IMR-90 (cell line): ENCODE measurements around the gene SP140L. TPM values are rescaled to one million over a fixed set of nuclear protein-coding genes. Genes with fewer than 3 reads are reported as not detected.

Experiments
- ATAC-seq: fragments of 200-7000 bp; cut with Tn5 transposase; 2 replicates; pipeline ENCODE4 v1.9.1; 2020; ENCODE audit warnings: low read depth, mild to moderate bottlenecking, moderate library complexity
- BruUV-seq: library from RNA; stranded (reverse); fragments of 400-500 nt; replicated peaks from 2 replicates; lab custom pipeline; 2021; lab: Mats Ljungman, UMichigan
- CTCF ChIA-PET: fragments of 300-600 bp; formaldehyde crosslinking; extraction: SDS; loops from one replicate; lab custom pipeline; 2021; ENCODE audit warnings: antibody characterized with exemption; lab: Yijun Ruan, JAX
- POLR2A ChIA-PET: fragments of 300-600 bp; sonication (Branson Sonifier 250); formaldehyde crosslinking; loops from one replicate; lab custom pipeline; 2022; ENCODE audit warnings: antibody characterized with exemption; ENCODE audit not compliant: unreplicated experiment; lab: Charles Lee
- DNase-seq: peaks from one replicate; pipeline ENCODE4 v3.0.0; 2013
- H2AFZ ChIP-seq: replicated peaks from 2 replicates; pipeline ENCODE3; 2013; ENCODE audit warnings: low read length, mild to moderate bottlenecking; ENCODE audit not compliant: poor library complexity
- H2AK5ac ChIP-seq: 2 replicates; pipeline ENCODE4 v1.6.1; 2013; ENCODE audit warnings: low read depth, low read length, inconsistent platforms
- H2AK9ac ChIP-seq: replicated peaks from 2 replicates; pipeline ENCODE3; 2013; ENCODE audit warnings: mild to moderate bottlenecking, low read depth, low read length, moderate library complexity; ENCODE audit not compliant: poor library complexity
- H2BK120ac ChIP-seq: 2 replicates; pipeline ENCODE4 v1.6.1; 2013; ENCODE audit warnings: low read depth, low read length, inconsistent platforms
- H2BK15ac ChIP-seq: 3 replicates; pipeline ENCODE4 v1.6.1; 2013; ENCODE audit warnings: low read depth, low read length, inconsistent platforms
- H2BK20ac ChIP-seq: 2 replicates; pipeline ENCODE4 v1.6.1; 2013; ENCODE audit warnings: low read depth, mild to moderate bottlenecking, inconsistent platforms, low read length, moderate library complexity
- H2BK5ac ChIP-seq: 2 replicates; pipeline ENCODE4 v1.6.1; 2013; ENCODE audit warnings: mild to moderate bottlenecking, low read depth, low read length, inconsistent platforms; ENCODE audit not compliant: poor library complexity, severe bottlenecking
- H3K14ac ChIP-seq: replicated peaks from 2 replicates; pipeline ENCODE4 v1.6.1; 2013; ENCODE audit warnings: low read depth, low read length, inconsistent platforms
- H3K18ac ChIP-seq: 2 replicates; pipeline ENCODE4 v1.6.1; 2013; ENCODE audit warnings: low read depth, low read length, control low read depth
- H3K23ac ChIP-seq: 2 replicates; pipeline ENCODE4 v1.6.1; 2013; ENCODE audit warnings: low read depth, low read length, inconsistent platforms
- H3K27ac ChIP-seq: 2 replicates; pipeline ENCODE4 v1.5.1; 2013; ENCODE audit warnings: mild to moderate bottlenecking, control low read depth, low read length; ENCODE audit not compliant: insufficient read depth
- H3K27me3 ChIP-seq: 2 replicates; pipeline ENCODE4 v1.6.1; 2013; ENCODE audit warnings: low read length; ENCODE audit not compliant: control insufficient read depth, insufficient read depth
- H3K36me3 ChIP-seq: 2 replicates; pipeline ENCODE4 v1.6.1; 2013; ENCODE audit warnings: low read length, mixed read lengths; ENCODE audit not compliant: control insufficient read depth, insufficient read depth
- H3K4ac ChIP-seq: 2 replicates; pipeline ENCODE4 v1.6.1; 2013; ENCODE audit warnings: low read depth, low read length, inconsistent platforms
- H3K4me1 ChIP-seq: 2 replicates; pipeline ENCODE4 v1.6.1; 2013; ENCODE audit warnings: low read length, mixed read lengths; ENCODE audit not compliant: control insufficient read depth, insufficient read depth
- H3K4me2 ChIP-seq: 2 replicates; pipeline ENCODE4 v1.6.1; 2013; ENCODE audit warnings: low read depth, mild to moderate bottlenecking, control low read depth, low read length, moderate library complexity
- H3K4me3 ChIP-seq: 2 replicates; pipeline ENCODE4 v1.5.1; 2013; ENCODE audit warnings: low read depth, mild to moderate bottlenecking, control low read depth, low read length, moderate library complexity; ENCODE audit not compliant: insufficient read depth
- H3K56ac ChIP-seq: 2 replicates; pipeline ENCODE4 v1.6.1; 2013; ENCODE audit warnings: low read length, inconsistent platforms; ENCODE audit not compliant: insufficient read depth; ENCODE audit errors: extremely low read depth
- H3K79me1 ChIP-seq, 2 experiments: 2 replicates each; pipeline ENCODE4 v1.6.1; 2013; ENCODE audit warnings: low read length in 2 of 2, inconsistent platforms in 1 of 2, low read depth in 1 of 2
- H3K9ac ChIP-seq: 2 replicates; pipeline ENCODE4 v1.6.1; 2013; ENCODE audit warnings: low read depth, low read length, control low read depth
- H3K9me1 ChIP-seq: 2 replicates; pipeline ENCODE4 v1.6.1; 2013; ENCODE audit warnings: low read length, inconsistent platforms; ENCODE audit not compliant: insufficient read depth
- H3K9me3 ChIP-seq: 2 replicates; pipeline ENCODE4 v1.6.1; 2013; ENCODE audit warnings: low read length; ENCODE audit not compliant: control insufficient read depth, insufficient read depth
- H4K20me1 ChIP-seq: 2 replicates; pipeline ENCODE4 v1.6.1; 2013; ENCODE audit warnings: low read length, inconsistent platforms; ENCODE audit not compliant: insufficient read depth
- H4K5ac ChIP-seq: 2 replicates; pipeline ENCODE4 v1.6.1; 2013; ENCODE audit warnings: mild to moderate bottlenecking, low read depth, low read length, control low read depth
- H4K8ac ChIP-seq, 2 experiments: 2 replicates each; pipeline ENCODE4 v1.6.1; 2013; ENCODE audit warnings: low read depth in 2 of 2, low read length in 2 of 2, control low read depth in 1 of 2, inconsistent platforms in 1 of 2
- H4K91ac ChIP-seq: 2 replicates; pipeline ENCODE4 v1.6.1; 2013; ENCODE audit warnings: low read depth, low read length, inconsistent platforms; ENCODE audit not compliant: insufficient read depth
- BHLHE40 ChIP-seq: fragments of 150-350 bp; IDR thresholded peaks from 2 replicates; pipeline ENCODE4 v1.6.1; 2016; ENCODE audit warnings: mild to moderate bottlenecking, low read depth, low read length
- CEBPB ChIP-seq: IDR thresholded peaks from 2 replicates; pipeline ENCODE4 v1.6.1; 2012; ENCODE audit warnings: low read depth, low read length, improper control_type of control experiment
- CHD1 ChIP-seq: IDR thresholded peaks from 2 replicates; pipeline ENCODE4 v1.6.1; 2012; ENCODE audit warnings: low read depth, low read length, improper control_type of control experiment
- ELK1 ChIP-seq: fragments of 150-350 bp; IDR thresholded peaks from 2 replicates; pipeline ENCODE4 v1.6.1; 2016; ENCODE audit warnings: low read depth, mild to moderate bottlenecking, low read length, moderate library complexity, borderline replicate concordance
- FOS ChIP-seq: fragments of 150-350 bp; IDR thresholded peaks from 2 replicates; pipeline ENCODE4 v1.6.1; 2016; ENCODE audit warnings: low read depth, low read length
- MAFK ChIP-seq: IDR thresholded peaks from 2 replicates; pipeline ENCODE4 v1.6.1; 2012; ENCODE audit warnings: low read depth, low read length, improper control_type of control experiment
- MAZ ChIP-seq: IDR thresholded peaks from 2 replicates; pipeline ENCODE4 v1.6.1; 2012; ENCODE audit warnings: low read depth, mild to moderate bottlenecking, low read length, improper control_type of control experiment, moderate library complexity, borderline replicate concordance
- MXI1 ChIP-seq: IDR thresholded peaks from 2 replicates; pipeline ENCODE4 v1.6.1; 2012; ENCODE audit warnings: low read depth, mild to moderate bottlenecking, low read length, moderate library complexity, borderline replicate concordance
- NFE2L2 ChIP-seq: fragments of 150-350 bp; IDR thresholded peaks from 2 replicates; pipeline ENCODE4 v1.6.1; 2016; ENCODE audit warnings: low read depth, mild to moderate bottlenecking, low read length
- POLR2A ChIP-seq: IDR thresholded peaks from 2 replicates; pipeline ENCODE4 v1.6.1; 2012; ENCODE audit warnings: mild to moderate bottlenecking, low read depth, low read length
- RAD21 ChIP-seq: IDR thresholded peaks from 2 replicates; pipeline ENCODE4 v1.6.1; 2012; ENCODE audit warnings: low read length, improper control_type of control experiment
- RCOR1 ChIP-seq: IDR thresholded peaks from 2 replicates; pipeline ENCODE4 v1.6.1; 2012; ENCODE audit warnings: mild to moderate bottlenecking, low read length, improper control_type of control experiment; ENCODE audit not compliant: insufficient replicate concordance
- RFX5 ChIP-seq: IDR thresholded peaks from 2 replicates; pipeline ENCODE4 v1.8.0; 2012; ENCODE audit warnings: low read depth, mild to moderate bottlenecking, low read length, moderate library complexity
- SMC3 ChIP-seq: fragments of 150-350 bp; IDR thresholded peaks from 2 replicates; pipeline ENCODE4 v1.6.1; 2016; ENCODE audit warnings: low read depth, mild to moderate bottlenecking, antibody characterized with exemption, low read length, moderate library complexity
- USF2 ChIP-seq: fragments of 150-350 bp; IDR thresholded peaks from 2 replicates; pipeline ENCODE4 v1.6.1; 2017; ENCODE audit warnings: mild to moderate bottlenecking, antibody characterized with exemption, low read length, low read depth
- WGBS, 2 experiments: methylation state at CpG; one replicate each; pipeline versions ENCODE4 v1.1.5 to v1.1.7; 2013; ENCODE audit warnings: missing lambda C conversion rate in 2 of 2; ENCODE audit not compliant: insufficient read length in 1 of 2; ENCODE audit errors: extremely low coverage in 2 of 2; 5-methylcytosine and 5-hydroxymethylcytosine counted together
- dilution Hi-C: fragments of 300-500 bp; cut with HindIII; formaldehyde crosslinking; loops from one replicate; pipeline ENCODE4 v1.14.3; 2018; ENCODE audit warnings: low sequenced_read_pairs; ENCODE audit not compliant: unreplicated experiment
- in situ Hi-C: fragments of 300-500 bp; cut with MboI; formaldehyde crosslinking; loops from 3 replicates; pipeline ENCODE4 v1.14.3; 2019; ENCODE audit warnings: low sequenced_read_pairs, inconsistent platforms, mixed read lengths
- intact Hi-C: fragments of 100-400 bp; cut with micrococcal nuclease; formaldehyde crosslinking; loops from 2 replicates; pipeline ENCODE4 v1.10.0; 2022
- polyA plus RNA-seq, 3 experiments: library from polyadenylated mRNA; depleted of rRNA; stranded (reverse); fragments of >200 nt; gene quantifications; 2 replicates each; pipeline ENCODE4 v1.2.3, GENCODE V29; 2012; ENCODE audit warnings: low replicate concordance in 1 of 3
- total RNA-seq: library from RNA; depleted of rRNA; stranded (reverse); fragments of >200 nt; gene quantifications from 2 replicates; pipeline ENCODE4 v1.2.3, GENCODE V29; 2012
- TF ChIP-seq, protein P1 (sequence below): conservative IDR thresholded peaks from 2 replicates; pipeline ENCODE4 v1.5.1; 2012; ENCODE audit warnings: mild to moderate bottlenecking, low read depth, low read length, improper control_type of control experiment

The SP140L gene
- total and polyA plus RNA-seq, 2 of the 4 experiments (the other 2 are of a cell fraction), result 5.4 to 11.2 TPM

- H2AK9ac ChIP-seq, result no peak overlapping the region
- H3K4me3 ChIP-seq, result no peak overlapping the region
- H4K5ac ChIP-seq, result no peak overlapping the region
- TF ChIP-seq CHD1 (no peak), MAZ (no peak), CEBPB (no peak), ELK1 (no peak), RFX5 (no peak), NFE2L2 (no peak), SMC3 (no peak), BHLHE40 (no peak), RCOR1 (no peak), MXI1 (no peak), FOS (no peak), POLR2A (no peak), USF2 (no peak), RAD21 (no peak), MAFK (no peak)
- TF ChIP-seq, protein P1, sequence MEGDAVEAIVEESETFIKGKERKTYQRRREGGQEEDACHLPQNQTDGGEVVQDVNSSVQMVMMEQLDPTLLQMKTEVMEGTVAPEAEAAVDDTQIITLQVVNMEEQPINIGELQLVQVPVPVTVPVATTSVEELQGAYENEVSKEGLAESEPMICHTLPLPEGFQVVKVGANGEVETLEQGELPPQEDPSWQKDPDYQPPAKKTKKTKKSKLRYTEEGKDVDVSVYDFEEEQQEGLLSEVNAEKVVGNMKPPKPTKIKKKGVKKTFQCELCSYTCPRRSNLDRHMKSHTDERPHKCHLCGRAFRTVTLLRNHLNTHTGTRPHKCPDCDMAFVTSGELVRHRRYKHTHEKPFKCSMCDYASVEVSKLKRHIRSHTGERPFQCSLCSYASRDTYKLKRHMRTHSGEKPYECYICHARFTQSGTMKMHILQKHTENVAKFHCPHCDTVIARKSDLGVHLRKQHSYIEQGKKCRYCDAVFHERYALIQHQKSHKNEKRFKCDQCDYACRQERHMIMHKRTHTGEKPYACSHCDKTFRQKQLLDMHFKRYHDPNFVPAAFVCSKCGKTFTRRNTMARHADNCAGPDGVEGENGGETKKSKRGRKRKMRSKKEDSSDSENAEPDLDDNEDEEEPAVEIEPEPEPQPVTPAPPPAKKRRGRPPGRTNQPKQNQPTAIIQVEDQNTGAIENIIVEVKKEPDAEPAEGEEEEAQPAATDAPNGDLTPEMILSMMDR, result no peak
- ChIA-PET CTCF (no interaction called here), POLR2A (interaction anchor here (0.5 kb wide), 1 partner anchor 19 kb away, joined by 3 read pairs; no protein-coding TSS in a partner anchor)
- no peak overlapping the region for H2BK120ac ChIP-seq
- H3K23ac ChIP-seq, result no peak overlapping the region
- peaks cover 2% of the 10 kb centered on the region; the same call in 1 of the 2 replicates for H3K9me3 ChIP-seq
- DNase-seq, result no peak
- no peak overlapping the region for H2AK5ac ChIP-seq
- no peak overlapping the region for H3K56ac ChIP-seq
- no peak overlapping the region for H2AFZ ChIP-seq
- no peak overlapping the region for H2BK15ac ChIP-seq
- intact Hi-C loops (no loop called here), in situ Hi-C loops (no loop called here), dilution Hi-C loops (no loop called here)
- no peak overlapping the region for H3K9ac ChIP-seq
- H4K8ac ChIP-seq, result no peak overlapping the region
- H3K27ac ChIP-seq, result no peak overlapping the region
- no peaks in the 10 kb centered on the region for H3K9me1 ChIP-seq
- H3K4me1 ChIP-seq, result no peaks in the 10 kb centered on the region
- no peaks in the 10 kb centered on the region for H3K36me3 ChIP-seq
- H3K27me3 ChIP-seq, result no peaks in the 10 kb centered on the region; the same call in 1 of the 2 replicates
- H3K4me2 ChIP-seq, result no peak overlapping the region
- H3K79me1 ChIP-seq, result no peaks in the 10 kb centered on the region
- no peak overlapping the region for H3K4ac ChIP-seq
- no peak for ATAC-seq
- H2BK20ac ChIP-seq, result no peak overlapping the region
- no peaks in the 10 kb centered on the region for H4K20me1 ChIP-seq
- no peak overlapping the region for H3K14ac ChIP-seq
- no CpG with 5 or more reads among the region's 6 CpGs for WGBS, 2 experiments
- no peak overlapping the region for H3K18ac ChIP-seq
- no TSS peak for BruUV-seq
- H2BK5ac ChIP-seq, result no peak overlapping the region
- H4K91ac ChIP-seq, result no peak overlapping the region
These were observed 31.8 kb upstream of the SP140L start for GRCh38 chr2:230295192-230295591.
